Pulmonary artery endothelial cell (primary cell): ENCODE measurements around the gene CMTM5. TPM values are rescaled to one million over a fixed set of nuclear protein-coding genes. Genes with fewer than 3 reads are reported as not detected.
"Not testable (repeated sequence)": the region's sequence is repeated elsewhere in the genome, so short reads cannot be mapped to it uniquely, and the experiment has no call there.

Source experiments
- DNase-seq: peaks from one replicate; pipeline ENCODE4 v3.0.0-alpha.2; 2011; ENCODE audit warnings: low read depth, low spot score
- total RNA-seq: library from RNA; depleted of rRNA; stranded (reverse); fragments of >200 nt; gene quantifications from 2 replicates; pipeline ENCODE4 v1.2.3, GENCODE V29; 2014

Gene CMTM5
- total RNA-seq, 1 donor from 2014 or later: not detected

DNA sequence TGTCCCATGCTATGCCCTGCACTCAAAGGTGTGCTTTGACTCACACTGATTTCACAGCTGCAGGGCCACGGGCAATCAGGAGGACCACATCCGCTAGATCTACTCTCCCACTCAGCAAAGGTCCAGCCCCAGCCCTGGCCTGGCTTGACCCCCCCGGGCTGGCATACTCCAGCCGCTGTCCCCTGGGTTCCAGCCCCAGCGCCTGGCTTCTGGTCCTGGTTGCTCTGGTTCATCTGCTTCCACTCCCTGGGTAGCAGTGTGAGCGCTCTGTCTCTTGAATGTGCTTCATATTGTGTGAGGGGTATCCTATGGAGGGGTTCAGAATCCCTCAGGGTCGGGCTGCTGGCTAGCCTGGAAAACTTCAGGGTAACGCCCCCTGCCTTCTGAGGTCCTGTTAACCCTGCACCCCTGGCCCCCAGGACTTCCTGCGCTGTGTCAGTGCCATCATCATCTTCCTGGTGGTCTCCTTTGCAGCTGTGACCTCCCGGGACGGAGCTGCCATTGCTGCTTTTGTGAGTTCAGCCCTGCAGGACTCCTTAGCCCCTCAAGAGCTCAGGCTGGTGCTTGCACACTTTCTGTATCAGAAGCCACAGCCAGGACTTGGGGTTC, 1.9 kb downstream of the CMTM5 start:
- DNase-seq: no peak

- no peak for DNase-seq
Observed at GRCh38 chr14:23379366-23380196, 2.7 kb downstream of the CMTM5 start.

DNA sequence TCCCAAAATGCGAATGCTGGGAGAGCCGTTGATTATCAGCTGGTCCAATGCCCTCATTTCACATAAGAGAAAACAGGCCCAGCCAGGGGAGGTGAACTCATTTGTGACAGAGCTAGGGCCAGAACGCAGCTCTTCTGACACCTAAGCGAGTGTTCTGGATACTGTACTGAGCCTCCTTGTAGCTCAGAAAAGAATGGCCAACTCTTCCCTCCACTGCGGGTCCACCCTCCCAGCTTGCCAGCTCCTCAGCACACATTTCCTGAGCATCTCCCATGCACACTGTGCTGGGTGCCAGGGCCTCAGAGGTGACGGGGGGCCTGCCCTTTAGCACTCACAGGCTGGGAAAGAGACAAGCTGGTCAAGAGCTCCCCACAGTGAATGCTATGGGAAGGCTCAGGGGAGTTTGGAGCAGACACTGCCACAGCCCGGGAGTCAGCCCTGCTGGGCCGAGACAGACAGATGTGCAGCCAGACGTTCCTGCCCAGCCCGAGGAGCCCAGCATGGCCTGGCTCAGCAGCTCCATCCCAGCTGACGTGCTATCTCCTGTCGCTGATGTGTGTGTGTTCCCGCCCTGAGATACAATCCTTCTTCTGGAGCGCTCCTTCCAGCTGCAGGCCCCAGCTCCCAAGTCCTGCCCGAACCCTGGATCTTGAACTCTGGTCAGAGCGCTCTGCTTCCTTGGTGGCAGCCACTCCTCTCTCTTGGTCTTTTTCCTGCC, 3.5 kb downstream of the CMTM5 start:
- no peak for DNase-seq

GRCh38 chr14:23380976-23381375, 4.1 kb downstream of the CMTM5 start:
- no peak for DNase-seq

- no peak for DNase-seq
Observed at GRCh38 chr14:23381871-23382270, 5.0 kb downstream of the CMTM5 start.

DNA sequence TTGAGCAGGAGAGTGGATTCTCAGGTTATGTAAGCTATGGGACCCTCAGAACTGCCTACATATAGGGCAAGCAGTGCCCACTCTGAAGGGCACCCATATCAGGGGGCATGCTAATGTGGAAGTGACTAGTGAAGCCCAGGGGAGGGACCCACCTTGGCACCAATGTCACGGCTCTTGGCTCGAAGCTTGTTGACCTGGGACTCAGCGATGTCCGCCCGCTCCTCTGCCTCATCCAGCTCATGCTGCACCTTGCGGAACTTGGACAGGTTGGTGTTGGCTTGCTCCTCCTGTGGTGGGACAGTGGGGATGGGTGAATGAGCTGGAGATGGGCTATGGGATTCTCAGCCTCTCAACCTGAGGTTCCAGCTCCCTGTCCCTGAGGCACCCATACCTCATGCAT, 5.4 kb downstream of the CMTM5 start:
- no peak for DNase-seq

- DNase-seq: no peak
Observed at GRCh38 chr14:23382731-23383440, 6.0 kb downstream of the CMTM5 start.

DNA sequence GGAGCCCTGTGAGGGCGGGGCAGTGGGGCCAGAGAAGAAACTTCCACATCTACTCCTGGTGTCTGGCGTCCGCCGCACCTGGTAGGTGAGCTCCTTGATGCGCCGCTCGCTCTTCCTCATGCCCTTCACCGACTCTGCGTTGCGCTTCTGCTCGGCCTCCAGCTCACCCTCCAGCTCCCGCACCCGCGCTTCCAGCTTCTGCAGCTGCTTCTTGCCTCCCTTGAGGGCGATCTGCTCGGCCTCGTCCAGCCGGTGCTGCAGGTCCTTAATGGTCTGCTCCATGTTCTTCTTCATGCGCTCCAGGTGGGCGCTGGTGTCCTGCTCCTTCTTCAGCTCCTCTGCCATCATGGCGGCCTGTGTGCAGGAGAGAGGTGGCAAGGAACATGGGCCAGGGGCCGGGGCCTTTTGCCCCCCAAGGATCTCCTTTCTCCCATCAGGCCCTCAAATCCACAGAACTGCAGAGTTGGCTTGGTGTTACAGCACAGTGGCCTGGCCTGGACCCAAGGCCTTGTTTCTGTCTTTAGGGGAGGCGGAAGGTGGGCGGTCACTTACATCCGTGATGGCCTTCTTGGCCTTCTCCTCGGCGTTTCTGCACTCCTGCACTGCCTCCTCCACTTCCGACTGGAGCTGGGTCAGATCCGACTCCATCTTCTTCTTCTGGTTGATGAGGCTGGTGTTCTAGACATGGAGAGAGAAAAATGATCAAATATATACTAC, 7.7 kb downstream of the CMTM5 start:
- no peak for DNase-seq

- DNase-seq: no peak
Observed at GRCh38 chr14:23385244-23385641, 8.4 kb downstream of the CMTM5 start.

DNA sequence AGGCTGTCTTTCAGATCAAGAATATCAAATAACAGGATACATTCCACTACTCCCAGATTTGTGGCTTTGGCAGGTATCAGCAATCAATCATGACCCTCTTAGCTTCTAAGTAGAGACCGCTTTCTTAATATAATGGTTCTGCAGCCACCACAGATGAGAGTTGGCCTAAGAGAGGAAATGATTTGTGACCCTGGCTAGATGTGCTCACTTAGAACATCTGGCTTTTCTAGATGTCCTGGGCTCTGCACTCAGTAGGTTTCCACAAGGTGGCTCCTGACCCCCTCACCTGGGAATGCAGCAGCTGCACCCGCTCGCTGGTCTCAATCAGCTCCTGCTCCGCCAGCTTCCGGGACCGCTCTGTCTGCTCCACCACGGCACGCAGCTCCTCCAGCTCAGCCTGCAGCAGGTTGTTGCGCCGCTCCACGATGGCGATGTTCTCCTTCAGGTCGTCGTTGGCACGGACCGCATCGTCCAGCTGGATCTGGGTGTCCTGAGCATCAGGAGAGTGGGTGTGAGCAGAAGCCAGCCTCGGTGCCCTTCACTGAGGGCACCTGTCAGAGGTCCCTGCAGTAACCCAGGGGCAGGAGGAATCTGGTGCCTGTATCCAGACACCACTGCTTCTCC, 8.9 kb downstream of the CMTM5 start:
- no peak for DNase-seq

GRCh38 chr14:23386266-23386657, 9.4 kb downstream of the CMTM5 start:
- DNase-seq: not testable (repeated sequence)

DNA sequence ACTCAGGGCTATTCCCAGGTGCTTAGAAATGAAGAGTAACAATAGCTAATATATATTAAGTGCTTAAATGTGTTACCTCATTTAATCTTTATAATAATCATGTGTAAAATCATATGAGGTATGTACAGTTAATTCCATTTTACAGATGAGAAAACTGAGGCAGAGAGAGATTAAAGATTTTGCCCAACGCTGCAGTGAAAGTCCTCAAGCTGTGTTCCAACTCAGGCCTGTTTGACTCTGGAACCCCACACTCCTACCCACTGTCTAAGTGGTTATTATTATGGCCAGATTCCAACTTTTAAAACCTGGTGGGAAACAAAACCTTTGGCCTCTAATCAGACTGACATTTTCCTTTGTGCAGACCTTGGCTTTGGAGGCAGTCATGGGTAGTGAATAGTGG, 10.2 kb downstream of the CMTM5 start:
- no peak for DNase-seq

GRCh38 chr14:23387916-23388882, 11.4 kb downstream of the CMTM5 start:
- DNase-seq: no peak

DNA sequence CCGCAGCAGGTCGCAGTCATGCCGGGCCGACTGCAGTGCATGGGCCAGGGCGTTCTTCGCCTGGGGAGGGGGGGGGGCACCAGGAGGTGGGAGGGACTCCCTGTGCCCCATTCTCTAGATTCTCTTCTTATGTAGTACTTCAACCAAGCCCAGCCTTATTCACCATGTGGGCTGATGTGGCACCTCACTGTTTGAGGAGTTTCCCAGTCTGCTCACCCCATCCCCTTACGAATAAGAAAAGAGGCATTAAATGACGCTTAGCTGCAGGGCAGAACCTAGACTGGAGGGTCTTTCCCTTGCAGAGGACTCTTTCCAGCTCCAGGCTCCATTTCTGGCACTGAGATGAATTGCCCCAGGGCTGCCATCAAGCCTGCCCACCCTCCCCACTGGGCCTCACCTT, 12.2 kb downstream of the CMTM5 start:
- no peak for DNase-seq

- DNase-seq: no peak
Observed at GRCh38 chr14:23389396-23389795, 12.6 kb downstream of the CMTM5 start.

GRCh38 chr14:23389871-23390270, 13.0 kb downstream of the CMTM5 start:
- not testable (repeated sequence) for DNase-seq

DNA sequence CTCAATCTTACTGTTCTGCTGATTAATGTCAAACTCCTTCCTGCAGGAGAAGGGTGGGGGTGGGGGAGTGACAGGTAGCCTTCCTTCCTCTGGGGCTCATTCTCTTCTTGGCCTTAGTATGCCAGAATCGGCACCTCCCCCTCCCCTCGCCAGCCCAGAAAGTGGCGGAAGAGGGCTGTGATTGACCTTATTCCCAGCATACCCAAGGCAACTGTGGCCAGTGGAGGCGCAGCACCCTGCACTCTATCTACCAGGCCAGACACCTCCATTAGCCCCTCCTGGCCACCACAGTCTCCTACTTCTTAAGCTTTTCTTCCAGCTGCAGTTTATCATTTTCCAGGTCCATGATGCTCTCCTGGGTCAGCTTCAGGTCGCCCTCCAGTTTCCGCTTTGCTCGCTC, 15.8 kb downstream of the CMTM5 start:
- no peak for DNase-seq

GRCh38 chr14:23396126-23396525, 19.3 kb downstream of the CMTM5 start:
- DNase-seq: no peak

DNA sequence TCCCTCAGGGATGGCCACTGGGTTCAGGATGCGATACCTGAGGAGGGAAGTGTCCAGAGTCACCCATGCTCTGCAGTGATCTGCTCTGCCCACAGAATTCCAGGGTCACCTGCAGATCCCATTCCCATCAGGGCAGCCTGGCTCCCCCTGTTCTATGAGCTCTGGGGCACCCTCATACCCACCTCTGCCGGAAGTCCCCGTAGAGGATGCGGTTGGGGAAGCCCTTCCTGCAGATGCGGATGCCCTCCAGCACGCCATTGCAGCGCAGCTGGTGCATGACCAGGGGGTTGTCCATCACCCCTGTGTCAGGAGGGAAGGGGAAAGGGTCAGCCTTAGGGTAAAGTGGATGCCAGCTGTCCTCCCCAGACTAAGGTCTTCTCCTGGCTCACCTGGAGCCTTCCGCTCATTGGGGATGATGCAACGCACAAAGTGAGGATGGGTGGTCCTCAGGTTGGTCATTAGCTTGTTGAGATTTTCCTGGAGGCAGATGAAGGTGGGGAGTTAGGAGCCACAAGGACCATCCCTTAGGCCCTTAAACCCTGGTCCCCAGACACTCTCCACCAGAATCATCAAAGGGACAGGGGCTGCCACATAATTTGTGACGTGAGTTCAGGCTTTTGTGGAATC, 20.0 kb downstream of the CMTM5 start:
- DNase-seq: no peak
